H1 (cell line): Measurements from ENCODE around the gene PIGH. TPM values are rescaled to one million over a fixed set of nuclear protein-coding genes. Genes with fewer than 3 reads are reported as not detected.

ENCODE experiments used
- ASH2L ChIP-seq: fragments of 200-600, 300-600 bp; sonication (generic); IDR thresholded peaks from one replicate; pipeline ENCODE4 v1.7.1; 2017; ENCODE audit warnings: low read length
- BACH1 ChIP-seq: IDR thresholded peaks from 2 replicates; pipeline ENCODE4 v1.6.1; 2012; ENCODE audit warnings: low read length, improper control_type of control experiment
- BCL11A ChIP-seq, 2 experiments: IDR thresholded peaks; one replicate each; pipeline ENCODE4 v1.6.1; 2011; ENCODE audit warnings: low read depth in 2 of 2, low read length in 2 of 2, mild to moderate bottlenecking in 2 of 2
- CBX5 ChIP-seq: fragments of 300-800, 300-1000 bp; sonication (generic); IDR thresholded peaks from 2 replicates; pipeline ENCODE4 v1.7.1; 2016; ENCODE audit warnings: antibody characterized with exemption, low read length, low read depth
- CHD1 ChIP-seq: IDR thresholded peaks from 2 replicates; pipeline ENCODE4 v1.6.1; 2012; ENCODE audit warnings: low read depth, low read length, improper control_type of control experiment
- CHD2 ChIP-seq: IDR thresholded peaks from 2 replicates; pipeline ENCODE4 v1.6.1; 2012; ENCODE audit warnings: low read length, improper control_type of control experiment
- EP300 ChIP-seq, 2 experiments: IDR thresholded peaks; 1 replicate in 1 of 2; 2 replicates in 1 of 2; pipeline ENCODE4 v1.6.1; 2011 to 2012; ENCODE audit warnings: low read depth in 2 of 2, low read length in 2 of 2, mild to moderate bottlenecking in 2 of 2, borderline replicate concordance in 1 of 2, inconsistent platforms in 1 of 2, moderate library complexity in 1 of 2
- FOSL1 ChIP-seq: IDR thresholded peaks from 2 replicates; pipeline ENCODE4 v1.6.1; 2011; ENCODE audit warnings: mild to moderate bottlenecking, low read depth, low read length, moderate library complexity; ENCODE audit not compliant: insufficient read depth
- HDAC2 ChIP-seq, 2 experiments: fragments of 300-600 bp in 1 of 2; sonication (generic) in 1 of 2; IDR thresholded peaks; 2 replicates each; pipeline ENCODE4 v1.6.1; 2011 to 2012; ENCODE audit warnings: low read depth in 2 of 2, low read length in 2 of 2, mild to moderate bottlenecking in 2 of 2, moderate library complexity in 2 of 2, borderline replicate concordance in 1 of 2, inconsistent platforms in 1 of 2
- JUND ChIP-seq: IDR thresholded peaks from 2 replicates; pipeline ENCODE4 v1.6.1; 2011; ENCODE audit warnings: mild to moderate bottlenecking, improper control_type of control experiment, low read length
- KDM1A ChIP-seq: fragments of 200-600, 300-600 bp; sonication (generic); IDR thresholded peaks from 2 replicates; pipeline ENCODE4 v1.7.1; 2016; ENCODE audit warnings: mild to moderate bottlenecking, low read length, borderline replicate concordance
- KDM5A ChIP-seq: fragments of 200-600 bp; IDR thresholded peaks from 2 replicates; pipeline ENCODE4 v1.7.1; 2012; ENCODE audit warnings: mild to moderate bottlenecking, low read length, inconsistent platforms, mixed read lengths
- NRF1 ChIP-seq: IDR thresholded peaks from 2 replicates; pipeline ENCODE4 v1.6.1; 2011; ENCODE audit warnings: mild to moderate bottlenecking, low read depth, low read length, improper control_type of control experiment
- PHF8 ChIP-seq: fragments of 200-600 bp; sonication (generic); conservative IDR thresholded peaks from 2 replicates; pipeline ENCODE4 v1.7.1; 2012; ENCODE audit warnings: low read depth, mild to moderate bottlenecking, inconsistent platforms, low read length, moderate library complexity
- POLR2A ChIP-seq, 2 experiments: IDR thresholded peaks; 1 replicate in 1 of 2; 2 replicates in 1 of 2; pipeline ENCODE4 v1.6.1; 2011; ENCODE audit warnings: low read depth in 2 of 2, low read length in 2 of 2, mild to moderate bottlenecking in 2 of 2; ENCODE audit errors: control extremely low read depth in 1 of 2
- POLR2AphosphoS5 ChIP-seq: IDR thresholded peaks from 2 replicates; pipeline ENCODE4 v1.6.1; 2011; ENCODE audit warnings: low read depth, low read length
- POU5F1 ChIP-seq: IDR thresholded peaks from 2 replicates; pipeline ENCODE4 v1.6.1; 2011; ENCODE audit warnings: low read depth, mild to moderate bottlenecking, low read length, moderate library complexity
- RAD21 ChIP-seq, 2 experiments: IDR thresholded peaks in 1 of 2; conservative IDR thresholded peaks in 1 of 2; 2 replicates each; pipeline ENCODE4 v1.6.1; 2011; ENCODE audit warnings: low read depth in 2 of 2, low read length in 2 of 2, improper control_type of control experiment in 1 of 2, inconsistent platforms in 1 of 2, mild to moderate bottlenecking in 1 of 2, moderate library complexity in 1 of 2
- RXRA ChIP-seq: IDR thresholded peaks from 2 replicates; pipeline ENCODE4 v1.6.1; 2011; ENCODE audit warnings: low read depth, mild to moderate bottlenecking, low read length, moderate library complexity; ENCODE audit not compliant: insufficient read depth
- SP1 ChIP-seq: IDR thresholded peaks from 2 replicates; pipeline ENCODE4 v1.6.1; 2011; ENCODE audit warnings: low read depth, low read length
- SP4 ChIP-seq: IDR thresholded peaks from 2 replicates; pipeline ENCODE4 v1.6.1; 2012; ENCODE audit warnings: low read length, inconsistent platforms
- SRF ChIP-seq: IDR thresholded peaks from 2 replicates; pipeline ENCODE4 v1.6.1; 2011; ENCODE audit warnings: mild to moderate bottlenecking, low read depth, low read length, moderate library complexity
- TAF7 ChIP-seq: optimal IDR thresholded peaks from 2 replicates; pipeline ENCODE3; 2011; ENCODE audit warnings: low read depth, mild to moderate bottlenecking, inconsistent platforms, low read length, moderate library complexity, borderline replicate concordance
- polyA plus RNA-seq, 7 experiments: library from polyadenylated mRNA; depleted of rRNA in 3 of 7; stranded (reverse) in 5 of 7; unstranded in 2 of 7; fragments of >200 nt in 5 of 7; fragments of 200-250 nt in 2 of 7; gene quantifications; 1 replicate in 5 of 7; 2 replicates in 1 of 7; 4 replicates in 1 of 7; pipeline versions ENCODE4 v1.2.1 to v1.2.3, GENCODE V29; 2011 to 2013; ENCODE audit warnings: missing spikeins in 2 of 7, mixed read lengths in 2 of 7
- total RNA-seq: library from RNA; stranded (reverse); fragmentation: NEBNext Ultra II Directional; extraction: Animal tissue kit (Norgen Biotek cat#: 25700); gene quantifications from 2 replicates; pipeline ENCODE4 v1.2.1, GENCODE V29; 2021
- TF ChIP-seq, protein P1 (sequence below): IDR thresholded peaks from 2 replicates; pipeline ENCODE4 v1.6.1; 2011; ENCODE audit warnings: low read length, improper control_type of control experiment
- TF ChIP-seq, protein P2 (sequence below): IDR thresholded peaks from 2 replicates; pipeline ENCODE4 v1.6.1; 2011; ENCODE audit warnings: low read depth, mild to moderate bottlenecking, low read length; ENCODE audit not compliant: insufficient read depth

The PIGH gene
- total and polyA plus RNA-seq, 2 of the 8 experiments (the other 6 are each of a cell fraction or from before 2014, with no cell fraction given), result 7.2 to 8.6 TPM

DNA sequence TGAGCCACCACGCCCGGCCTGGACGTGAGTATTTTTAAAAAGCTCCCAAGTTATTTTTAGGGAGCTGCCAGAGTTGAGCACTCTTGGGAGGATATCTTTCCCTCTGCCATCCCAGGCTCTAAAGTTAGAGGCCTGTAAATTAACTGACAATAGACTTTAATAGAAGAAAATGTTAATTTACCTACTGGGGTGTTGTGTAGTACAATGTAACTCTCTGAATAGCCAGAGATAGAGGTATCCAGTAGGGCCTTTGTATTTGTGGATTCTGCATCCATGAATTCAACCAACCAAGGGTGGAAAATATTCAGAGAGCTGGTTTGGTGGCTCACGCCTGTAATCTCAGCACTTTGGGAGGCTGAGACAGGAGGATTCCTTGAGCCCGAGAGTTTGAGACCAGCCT, 7.6 kb upstream of the PIGH start (continued):
- TF ChIP-seq RAD21 (IDR thresholded peaks at IDR 0.05 in 1 of 2, conservative IDR thresholded peaks at IDR 0.05 in 1 of 2; ENCODE audit: low read depth in 2 of 2, low read length in 2 of 2) (no peak), POLR2A (IDR thresholded peaks at IDR 0.05; ENCODE audit: control extremely low read depth in 1 of 2, low read depth in 2 of 2, low read length in 2 of 2) (no peak), POU5F1 (0 out of 2 replicates have a peak, but pooled peaks have one; percentile 21), SRF (no peak), POLR2AphosphoS5 (peak; percentile 53; the same call in 1 of the 2 replicates), RXRA (no peak), TAF7 (no peak), HDAC2 (IDR thresholded peaks at IDR 0.05; ENCODE audit: borderline replicate concordance in 1 of 2, low read depth in 2 of 2, low read length in 2 of 2) (0 out of 4 replicates have a peak, but pooled peaks of 1 of the 2 experiments have one; percentile 37), FOSL1 (no peak), BACH1 (no peak), PHF8 (no peak), CHD2 (no peak), CBX5 (no peak), SP1 (0 out of 2 replicates have a peak, but pooled peaks have one; percentile 39), KDM5A (no peak), EP300 (IDR thresholded peaks at IDR 0.05; ENCODE audit: borderline replicate concordance in 1 of 2, low read depth in 2 of 2, low read length in 2 of 2) (peak in 1 of 2 experiments; percentile 18; a peak in 1 of 3 replicates), CHD1 (no peak), ASH2L (no peak), JUND (no peak), NRF1 (no peak), BCL11A (IDR thresholded peaks at IDR 0.05; ENCODE audit: low read depth in 2 of 2, low read length in 2 of 2) (no peak), KDM1A (0 out of 2 replicates have a peak, but pooled peaks have one; percentile 44), SP4 (no peak; the same call in 1 of the 2 replicates)
- TF ChIP-seq, protein P1, sequence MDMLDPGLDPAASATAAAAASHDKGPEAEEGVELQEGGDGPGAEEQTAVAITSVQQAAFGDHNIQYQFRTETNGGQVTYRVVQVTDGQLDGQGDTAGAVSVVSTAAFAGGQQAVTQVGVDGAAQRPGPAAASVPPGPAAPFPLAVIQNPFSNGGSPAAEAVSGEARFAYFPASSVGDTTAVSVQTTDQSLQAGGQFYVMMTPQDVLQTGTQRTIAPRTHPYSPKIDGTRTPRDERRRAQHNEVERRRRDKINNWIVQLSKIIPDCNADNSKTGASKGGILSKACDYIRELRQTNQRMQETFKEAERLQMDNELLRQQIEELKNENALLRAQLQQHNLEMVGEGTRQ, result no peak
- TF ChIP-seq, protein P2, sequence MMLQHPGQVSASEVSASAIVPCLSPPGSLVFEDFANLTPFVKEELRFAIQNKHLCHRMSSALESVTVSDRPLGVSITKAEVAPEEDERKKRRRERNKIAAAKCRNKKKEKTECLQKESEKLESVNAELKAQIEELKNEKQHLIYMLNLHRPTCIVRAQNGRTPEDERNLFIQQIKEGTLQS, result no peak
